Activated T-helper 2 cell treated with anti-CD3 and anti-CD28 coated beads, Interferon-gamma antibody, Interleukin-2, Interleukin-4, amounts not matched to agents 10 μg/mL and 5 μg/mL and 100 μg/mL, durations not matched to agents 14 hours and 24 hours and 36 hours (primary cell): ENCODE measurements around the gene IPO5. TPM values are rescaled to one million over a fixed set of nuclear protein-coding genes. Genes with fewer than 3 reads are reported as not detected.
"Not testable (repeated sequence)": the region's sequence is repeated elsewhere in the genome, so short reads cannot be mapped to it uniquely, and the experiment has no call there.

ENCODE experiments used
- DNase-seq: peaks from one replicate; pipeline ENCODE4 v3.0.0; 2021; ENCODE audit warnings: low spot score
- H3K27ac Mint-ChIP-seq: one replicate; pipeline ENCODE4 v1.8.0; 2021; ENCODE audit warnings: mixed read lengths
- H3K27me3 Mint-ChIP-seq: one replicate; pipeline ENCODE4 v1.8.0; 2021; ENCODE audit warnings: low read depth, mixed read lengths
- H3K36me3 Mint-ChIP-seq: one replicate; pipeline ENCODE4 v1.8.0; 2021; ENCODE audit warnings: low read depth, mixed read lengths
- H3K4me1 Mint-ChIP-seq: one replicate; pipeline ENCODE4 v1.8.0; 2021; ENCODE audit warnings: low read depth, mixed read lengths
- H3K4me3 Mint-ChIP-seq: one replicate; pipeline ENCODE4 v1.8.0; 2021; ENCODE audit warnings: low read depth, mild to moderate bottlenecking, moderate library complexity, mixed read lengths
- H3K9me3 Mint-ChIP-seq: one replicate; pipeline ENCODE4 v1.8.0; 2021; ENCODE audit warnings: mixed read lengths
- intact Hi-C: fragments of 100-400 bp; cut with micrococcal nuclease; formaldehyde crosslinking; loops from one replicate; pipeline ENCODE4 v1.15.1; 2023
- total RNA-seq: library from RNA; stranded (reverse); gene quantifications from 2 replicates; pipeline ENCODE4 v1.2.3, GENCODE V29; 2022

The IPO5 gene
- total RNA-seq, 1 donor from 2014 or later, result 225 TPM

DNA sequence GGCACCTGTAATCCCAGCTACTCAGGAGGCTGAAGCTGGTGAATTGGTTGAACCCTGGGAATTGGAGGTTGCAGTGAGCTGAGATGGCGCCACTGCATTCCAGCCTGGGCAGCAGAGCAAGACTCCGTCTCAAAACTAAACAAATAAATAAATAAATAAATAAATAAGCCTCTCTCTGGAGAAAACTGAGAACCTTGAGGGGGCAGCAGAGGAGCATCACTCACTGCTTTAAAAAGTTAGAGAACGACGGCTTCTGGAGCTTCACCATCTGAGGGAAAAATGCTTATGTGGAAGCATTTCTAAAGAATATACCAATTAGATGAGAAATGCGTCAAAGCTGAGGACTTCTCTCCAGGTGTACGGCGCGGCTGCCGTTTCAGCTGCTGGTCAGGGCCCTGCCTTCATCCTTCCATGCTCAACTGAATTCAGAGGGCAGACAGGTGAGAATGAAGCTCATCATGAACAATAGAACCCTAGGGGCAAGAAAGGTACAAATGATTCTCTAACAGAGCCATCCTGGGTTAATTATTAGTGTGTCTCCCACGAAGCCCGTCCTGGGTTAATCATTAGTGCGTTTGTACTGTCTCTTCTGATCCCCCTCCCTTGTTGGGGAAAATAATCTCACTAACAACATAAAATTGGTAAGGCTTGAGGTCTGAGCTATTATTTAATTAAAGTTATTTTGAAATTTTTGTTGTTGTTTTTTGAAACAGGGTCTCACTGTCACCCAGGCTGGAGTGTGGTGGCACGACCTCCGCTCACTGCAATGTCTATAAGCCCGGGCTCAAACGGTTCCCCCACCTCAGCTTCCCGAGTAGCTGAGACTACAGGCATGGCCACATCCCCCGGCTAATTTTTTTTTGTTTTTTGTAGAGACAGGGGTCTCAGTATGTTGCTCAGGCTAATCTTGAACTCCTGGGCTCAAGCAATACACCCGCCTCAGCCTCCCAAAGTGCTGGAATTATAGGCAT lies 80.1 kb downstream of the IPO5 start:
- H3K36me3 Mint-ChIP-seq, result no peaks in the 10 kb centered on the region
- intact Hi-C loops, result no loop called here
- DNase-seq, result no peak
- no peak overlapping the region for H3K4me3 Mint-ChIP-seq
- no peaks in the 10 kb centered on the region for H3K27me3 Mint-ChIP-seq
- no peak overlapping the region for H3K27ac Mint-ChIP-seq
- no peaks in the 10 kb centered on the region for H3K9me3 Mint-ChIP-seq
- H3K4me1 Mint-ChIP-seq, result no peaks in the 10 kb centered on the region

DNA sequence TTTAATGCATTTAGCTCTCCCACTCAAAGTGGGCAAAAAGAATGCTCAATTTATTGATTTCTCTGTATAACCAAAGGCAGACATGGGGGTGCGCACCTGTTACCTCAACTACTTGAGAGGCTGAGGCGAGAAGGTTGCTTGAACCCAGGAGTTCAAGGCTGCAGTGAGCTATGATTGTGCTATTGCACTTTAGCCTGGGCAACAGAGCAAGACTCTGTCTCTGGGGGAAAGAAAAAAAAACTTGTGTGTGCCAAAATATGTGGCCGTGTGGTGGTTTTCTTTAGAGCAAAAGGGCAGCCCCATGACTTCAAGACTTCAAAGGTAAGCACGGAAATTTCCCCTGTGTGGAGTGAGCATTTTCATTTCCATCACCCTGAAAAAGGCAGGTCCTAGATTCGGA lies 81.9 kb downstream of the IPO5 start:
- Mint-ChIP-seq H3K27ac (no peak overlapping the region), H3K4me3 (no peak overlapping the region), H3K4me1 (no peaks in the 10 kb centered on the region), H3K27me3 (no peaks in the 10 kb centered on the region), H3K36me3 (no peaks in the 10 kb centered on the region), H3K9me3 (no peaks in the 10 kb centered on the region)
- intact Hi-C loops, result no loop called here
- no peak for DNase-seq

DNA sequence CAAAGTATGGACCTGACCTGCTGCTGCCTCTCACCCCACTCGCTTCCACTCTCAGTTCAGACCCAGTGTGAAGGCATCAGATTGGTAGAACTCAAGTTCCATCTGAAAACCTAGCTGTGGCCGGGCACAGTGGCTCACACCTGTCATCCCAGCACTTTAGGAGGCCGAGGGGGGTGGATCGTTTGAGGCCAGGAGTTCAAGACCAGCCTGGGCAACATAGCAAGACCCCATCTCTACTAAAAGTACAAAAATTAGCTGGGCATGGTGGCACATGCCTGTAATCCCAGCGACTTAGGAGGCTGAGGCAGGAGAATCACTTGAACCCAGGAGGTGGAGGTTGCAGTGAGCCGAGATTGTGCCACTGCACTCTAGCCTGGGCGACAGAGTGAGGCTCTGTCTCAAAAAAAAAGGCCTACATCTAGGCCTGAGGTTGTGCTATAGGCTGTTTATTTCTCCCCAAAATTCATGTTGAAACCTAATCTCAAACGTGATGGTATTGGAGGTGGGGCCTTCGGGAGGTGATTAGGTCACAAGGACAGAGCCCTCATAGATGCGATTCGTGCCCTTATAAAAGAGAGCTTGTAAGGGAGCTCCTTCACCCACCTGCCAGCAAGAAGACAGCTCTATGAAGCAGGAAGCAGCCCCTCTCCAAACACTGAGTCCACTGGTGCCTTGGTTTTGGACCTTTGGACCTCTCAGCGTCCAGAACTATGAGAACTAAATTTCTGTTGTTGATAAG lies 83.3 kb downstream of the IPO5 start:
- H3K27me3 Mint-ChIP-seq, intact Hi-C loops, DNase-seq, H3K9me3 Mint-ChIP-seq, H3K4me1 Mint-ChIP-seq, H3K36me3 Mint-ChIP-seq, H3K27ac Mint-ChIP-seq, H3K4me3 Mint-ChIP-seq: not testable (repeated sequence)

DNA sequence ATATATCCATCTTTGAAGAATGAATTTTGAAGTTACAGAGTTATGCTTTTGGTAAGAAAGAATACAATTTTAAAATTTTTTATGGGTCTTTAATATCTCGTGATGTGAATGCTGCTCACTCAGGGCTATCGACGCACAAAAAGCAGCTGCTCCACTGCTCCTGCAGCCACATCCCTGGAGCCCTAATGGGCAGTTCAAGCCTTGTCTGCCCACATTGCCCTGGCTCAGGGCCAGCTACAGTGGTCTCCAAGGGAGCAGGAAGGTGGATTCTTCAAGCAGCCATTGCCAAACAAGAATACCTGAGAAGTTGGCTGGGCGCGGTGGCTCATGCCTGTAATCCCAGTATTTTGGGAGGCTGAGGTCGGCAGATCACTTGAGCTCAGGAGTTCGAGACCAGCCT lies 85.8 kb downstream of the IPO5 start:
- Mint-ChIP-seq H3K36me3 (no peaks in the 10 kb centered on the region), H3K9me3 (no peaks in the 10 kb centered on the region), H3K4me1 (no peaks in the 10 kb centered on the region), H3K27ac (no peak overlapping the region), H3K4me3 (no peak overlapping the region), H3K27me3 (no peaks in the 10 kb centered on the region)
- no peak for DNase-seq
- intact Hi-C loops, result no loop called here

GRCh38 chr13:98039964-98040363 lies 86.5 kb downstream of the IPO5 start:
- H3K9me3 Mint-ChIP-seq, result no peaks in the 10 kb centered on the region
- no peaks in the 10 kb centered on the region for H3K36me3 Mint-ChIP-seq
- H3K27me3 Mint-ChIP-seq, result no peaks in the 10 kb centered on the region
- no peak overlapping the region for H3K4me3 Mint-ChIP-seq
- intact Hi-C loops, result no loop called here
- H3K27ac Mint-ChIP-seq, result no peak overlapping the region
- H3K4me1 Mint-ChIP-seq, result no peaks in the 10 kb centered on the region
- DNase-seq, result no peak

GRCh38 chr13:98041081-98041820 lies 87.8 kb downstream of the IPO5 start:
- no peaks in the 10 kb centered on the region for H3K9me3 Mint-ChIP-seq
- no peaks in the 10 kb centered on the region for H3K4me1 Mint-ChIP-seq

GRCh38 chr13:98044301-98044700 lies 90.8 kb downstream of the IPO5 start:
- no peak overlapping the region for H3K4me3 Mint-ChIP-seq
- no peaks in the 10 kb centered on the region for H3K9me3 Mint-ChIP-seq
- H3K4me1 Mint-ChIP-seq, result no peaks in the 10 kb centered on the region
- no peaks in the 10 kb centered on the region for H3K27me3 Mint-ChIP-seq
- no peak for DNase-seq
- no peak overlapping the region for H3K27ac Mint-ChIP-seq
- H3K36me3 Mint-ChIP-seq, result no peaks in the 10 kb centered on the region
- intact Hi-C loops, result no loop called here

More at GRCh38 chr13:98041081-98041820, 87.8 kb downstream of the IPO5 start:
- H3K27me3 Mint-ChIP-seq, result no peaks in the 10 kb centered on the region
- DNase-seq, result no peak
- H3K4me3 Mint-ChIP-seq, result no peak overlapping the region
- H3K27ac Mint-ChIP-seq, result no peak overlapping the region
- no peaks in the 10 kb centered on the region for H3K36me3 Mint-ChIP-seq
- intact Hi-C loops, result no loop called here

DNA sequence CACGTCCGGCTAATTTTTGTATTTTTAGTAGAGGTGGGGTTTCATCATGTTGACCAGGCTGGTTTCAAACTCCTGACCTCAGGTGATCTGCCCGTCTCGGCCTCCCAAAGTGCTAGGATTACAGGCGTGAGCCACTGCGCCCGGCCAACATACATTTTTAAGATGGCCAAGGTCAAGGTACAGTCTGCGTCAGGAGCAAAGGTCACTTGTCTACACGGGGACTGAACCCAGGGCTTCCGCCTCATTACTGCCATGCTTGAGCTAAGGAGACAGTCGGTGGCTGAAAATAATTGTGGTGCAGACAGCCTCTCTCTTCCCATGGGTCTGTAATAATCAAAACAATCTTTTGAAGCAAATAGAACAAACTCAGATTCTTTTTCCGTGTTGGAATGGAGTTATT lies 94.3 kb downstream of the IPO5 start:
- H3K9me3 Mint-ChIP-seq, intact Hi-C loops, H3K36me3 Mint-ChIP-seq, H3K27me3 Mint-ChIP-seq, H3K4me3 Mint-ChIP-seq, DNase-seq, H3K4me1 Mint-ChIP-seq, H3K27ac Mint-ChIP-seq: not testable (repeated sequence)

DNA sequence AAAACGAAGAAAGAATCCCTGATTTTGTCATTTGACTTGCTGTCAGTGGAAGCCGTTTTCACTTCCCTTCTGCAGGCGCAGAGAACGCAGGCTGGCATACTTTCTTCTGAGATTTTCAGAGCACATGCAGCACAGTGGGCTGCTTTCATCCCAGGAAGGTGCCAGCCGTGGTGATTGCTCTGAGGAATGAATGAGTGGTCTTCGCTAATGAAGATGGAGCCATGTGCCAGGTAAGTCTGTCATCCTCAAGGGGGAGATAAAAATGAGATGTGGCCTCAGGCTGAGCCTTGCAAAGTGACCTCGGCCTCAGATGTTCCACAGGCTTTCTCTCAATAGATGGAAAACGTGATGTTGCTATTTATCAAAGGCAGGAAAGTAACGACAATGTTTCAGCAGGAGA lies 94.8 kb downstream of the IPO5 start:
- no peaks in the 10 kb centered on the region for H3K36me3 Mint-ChIP-seq
- no peaks in the 10 kb centered on the region for H3K4me1 Mint-ChIP-seq
- intact Hi-C loops, result no loop called here
- H3K27ac Mint-ChIP-seq, result no peak overlapping the region
- peaks cover 4% of the 10 kb centered on the region for H3K9me3 Mint-ChIP-seq
- no peaks in the 10 kb centered on the region for H3K27me3 Mint-ChIP-seq
- DNase-seq, result no peak
- no peak overlapping the region for H3K4me3 Mint-ChIP-seq

- Mint-ChIP-seq H3K4me1 (no peaks in the 10 kb centered on the region), H3K9me3 (peaks cover 4% of the 10 kb centered on the region), H3K27me3 (no peaks in the 10 kb centered on the region), H3K36me3 (no peaks in the 10 kb centered on the region), H3K4me3 (no peak overlapping the region), H3K27ac (no peak overlapping the region)
- DNase-seq, result no peak
- intact Hi-C loops, result no loop called here
These were observed 96.6 kb downstream of the IPO5 start for GRCh38 chr13:98050041-98050466.

- Mint-ChIP-seq H3K27me3 (no peaks in the 10 kb centered on the region), H3K36me3 (no peaks in the 10 kb centered on the region), H3K4me3 (no peak overlapping the region), H3K4me1 (no peaks in the 10 kb centered on the region), H3K27ac (no peak overlapping the region), H3K9me3 (peaks cover 4% of the 10 kb centered on the region)
- intact Hi-C loops, result no loop called here
- no peak for DNase-seq
These were observed 98.9 kb downstream of the IPO5 start for GRCh38 chr13:98052412-98052811.

GRCh38 chr13:98054301-98054700 lies 100.8 kb downstream of the IPO5 start:
- no peak for DNase-seq
- Mint-ChIP-seq H3K9me3 (peaks cover 4% of the 10 kb centered on the region), H3K4me3 (no peak overlapping the region), H3K27me3 (no peaks in the 10 kb centered on the region), H3K4me1 (no peaks in the 10 kb centered on the region), H3K36me3 (no peaks in the 10 kb centered on the region), H3K27ac (no peak overlapping the region)
- intact Hi-C loops, result no loop called here
